Psoas muscle (tissue), 8 donors: ENCODE results near the gene WASHC3. TPM values are rescaled to one million over a fixed set of nuclear protein-coding genes. Genes with fewer than 3 reads are reported as not detected.
A peak's percentile ranks its signal among the peaks of the same experiment; 100 is the strongest.

ENCODE experiments used
- ATAC-seq, 4 donors: fragments of 200-7000 bp; cut with Tn5 transposase; one replicate each; pipeline ENCODE4 v1.9.1; 2020; ENCODE audit warnings: moderate library complexity in 3 of 4, mild to moderate bottlenecking in 2 of 4
- DNase-seq, 2 donors: peaks; one replicate each; pipeline ENCODE4 v3.0.0-alpha.2; 2020
- H3K27ac ChIP-seq: fragments of 200-600 bp; one replicate; pipeline ENCODE4 v1.8.0; 2022
- H3K27me3 ChIP-seq, 3 donors: fragments of 200-600 bp in 1 of 3; one replicate each; pipeline versions ENCODE4 v1.6.1 to v1.8.0; 2013 to 2022; ENCODE audit warnings: low read length in 2 of 3, mild to moderate bottlenecking in 2 of 3, moderate library complexity in 1 of 3; ENCODE audit not compliant: insufficient read depth in 3 of 3
- H3K36me3 ChIP-seq, 2 donors: fragments of 200-600 bp in 1 of 2; one replicate each; pipeline versions ENCODE4 v1.6.1 to v1.8.0; 2013 to 2022; ENCODE audit warnings: low read depth in 1 of 2, mild to moderate bottlenecking in 1 of 2, moderate library complexity in 1 of 2; ENCODE audit not compliant: insufficient read depth in 1 of 2
- H3K4me1 ChIP-seq: fragments of 200-600 bp; one replicate; pipeline ENCODE4 v1.8.0; 2022
- H3K4me3 ChIP-seq: fragments of 200-600 bp; one replicate; pipeline ENCODE4 v1.8.0; 2022; ENCODE audit warnings: mild to moderate bottlenecking
- H3K9me3 ChIP-seq: fragments of 200-600 bp; one replicate; pipeline ENCODE4 v1.8.0; 2022
- WGBS, 3 donors: extraction: QIAGEN DNeasy Blood & Tissue Kit; methylation state at CpG; one replicate each; pipeline versions ENCODE4 v1.1.6 to v1.1.7; 2013; 5-methylcytosine and 5-hydroxymethylcytosine counted together
- intact Hi-C, 2 donors: fragments of 100-400 bp; cut with DNase I; formaldehyde crosslinking; loops; one replicate each; pipeline versions ENCODE4 v1.11.0 to v1.14.2; 2022
- polyA plus RNA-seq, 3 donors: library from polyadenylated mRNA; stranded (reverse); fragments of 200-250 nt; gene quantifications; one replicate each; pipeline ENCODE4 v1.2.3, GENCODE V29; 2013
- total RNA-seq, 4 donors: library from RNA; stranded (reverse); fragmentation: NEBNext Ultra II Directional in 2 of 4; extraction: Animal tissue kit (Norgen Biotek cat#: 25700) in 2 of 4; gene quantifications; one replicate each; pipeline versions ENCODE4 v1.2.1 to v1.2.4, GENCODE V29; 2021 to 2023
- TF ChIP-seq, protein P1 (sequence below): fragments of 200-600 bp; IDR thresholded peaks from one replicate; pipeline ENCODE4 v1.8.0; 2022; ENCODE audit warnings: antibody characterized with exemption
- donor health status: healthy with polysubstance abuse.
- donor health status: DM: no; HTN: no; CAD: no; lungs with moderate emphysema.
- donor health status: Bipolar disorder and iron deficiency.
- donor health status: healthy.
- donor health status: DM: yes; HTN: yes; CAD: no.
- donor health status: DM: no; HTN: no; CAD: no.
- donor health status: DM: no; HTN: no; CAD: no.
- donor health status: DM: yes; HTN: yes; CAD: no.

The WASHC3 gene
- total and polyA plus RNA-seq, 7 donors, result 25.6 to 71.2 (median 32.7) TPM

DNA sequence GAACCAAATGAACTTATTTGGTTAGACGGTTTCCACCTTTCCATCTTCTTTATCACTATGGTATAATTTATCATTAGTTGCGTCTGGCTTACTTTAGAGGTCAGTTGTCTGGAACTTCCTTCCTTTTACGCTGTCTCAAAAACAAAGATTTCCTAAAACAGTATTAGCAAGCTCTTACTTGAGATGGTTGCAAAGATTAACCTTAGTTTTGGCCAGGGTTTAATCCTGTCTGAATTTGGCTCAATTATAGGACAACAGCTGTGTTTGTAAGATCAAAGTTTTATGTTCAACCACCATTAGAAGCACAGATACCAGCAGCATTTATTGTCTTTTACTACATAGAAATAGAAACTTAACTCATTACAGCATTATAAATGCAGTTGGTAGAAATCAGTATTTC, 7.9 kb upstream of the WASHC3 start:
- DNase-seq (no peak), ATAC-seq (no peak)
- H3K4me3 ChIP-seq, result no peak overlapping the region
- H3K4me1 ChIP-seq, result peaks cover 13% of the 10 kb centered on the region
- peaks cover 0 to 18% of the 10 kb centered on the region in 2 donors for H3K36me3 ChIP-seq
- intact Hi-C loops, result no loop called here
- H3K27me3 ChIP-seq, result no peaks in the 10 kb centered on the region
- H3K27ac ChIP-seq, result no peak overlapping the region
- WGBS, 3 donors, result 58 to 72% (median 59%) methylated on average over 3 of the region's 3 CpGs
- TF ChIP-seq, protein P1, sequence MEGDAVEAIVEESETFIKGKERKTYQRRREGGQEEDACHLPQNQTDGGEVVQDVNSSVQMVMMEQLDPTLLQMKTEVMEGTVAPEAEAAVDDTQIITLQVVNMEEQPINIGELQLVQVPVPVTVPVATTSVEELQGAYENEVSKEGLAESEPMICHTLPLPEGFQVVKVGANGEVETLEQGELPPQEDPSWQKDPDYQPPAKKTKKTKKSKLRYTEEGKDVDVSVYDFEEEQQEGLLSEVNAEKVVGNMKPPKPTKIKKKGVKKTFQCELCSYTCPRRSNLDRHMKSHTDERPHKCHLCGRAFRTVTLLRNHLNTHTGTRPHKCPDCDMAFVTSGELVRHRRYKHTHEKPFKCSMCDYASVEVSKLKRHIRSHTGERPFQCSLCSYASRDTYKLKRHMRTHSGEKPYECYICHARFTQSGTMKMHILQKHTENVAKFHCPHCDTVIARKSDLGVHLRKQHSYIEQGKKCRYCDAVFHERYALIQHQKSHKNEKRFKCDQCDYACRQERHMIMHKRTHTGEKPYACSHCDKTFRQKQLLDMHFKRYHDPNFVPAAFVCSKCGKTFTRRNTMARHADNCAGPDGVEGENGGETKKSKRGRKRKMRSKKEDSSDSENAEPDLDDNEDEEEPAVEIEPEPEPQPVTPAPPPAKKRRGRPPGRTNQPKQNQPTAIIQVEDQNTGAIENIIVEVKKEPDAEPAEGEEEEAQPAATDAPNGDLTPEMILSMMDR, result no peak
- no peaks in the 10 kb centered on the region for H3K9me3 ChIP-seq

- WGBS, 3 donors, result 49 to 53% (median 50%) methylated on average over 5 of the region's 5 CpGs
- Histone ChIP-seq H3K27ac (peak overlapping the region; percentile 56), H3K36me3 (no peaks in the 10 kb centered on the region), H3K4me1 (peaks cover 13% of the 10 kb centered on the region), H3K9me3 (no peaks in the 10 kb centered on the region), H3K4me3 (peak overlapping the region; percentile 28), H3K27me3 (no peaks in the 10 kb centered on the region)
- DNase-seq (no peak), ATAC-seq (peak in 2 of 4 donors; percentile 66)
- TF ChIP-seq, protein P1, result no peak
- intact Hi-C loops, result no loop called here
These were observed 5.9 kb upstream of the WASHC3 start for GRCh38 chr12:102067574-102068258.

DNA sequence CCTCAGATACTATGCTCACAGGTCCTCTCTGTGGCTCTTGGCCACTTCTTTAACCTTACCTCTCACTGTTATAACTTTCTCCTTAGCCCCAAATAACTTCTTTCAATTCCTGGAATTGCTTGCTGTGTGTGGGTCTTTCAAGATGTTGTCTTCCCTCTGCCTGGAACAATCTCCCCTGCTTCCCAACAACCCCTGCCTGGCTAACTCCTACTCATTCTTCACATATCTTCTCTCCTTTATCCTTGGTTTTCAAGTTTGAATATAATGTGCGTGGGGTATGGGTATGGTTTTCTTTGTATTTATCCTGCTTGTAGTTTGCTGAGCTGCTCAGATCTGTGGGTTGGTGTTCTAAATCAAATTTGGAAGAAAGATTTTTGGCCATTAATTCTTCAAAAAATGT, 2.7 kb upstream of the WASHC3 start:
- ATAC-seq (no peak), DNase-seq (no peak)
- Histone ChIP-seq H3K9me3 (no peaks in the 10 kb centered on the region), H3K36me3 (peaks cover 0 to 10% of the 10 kb centered on the region in 2 donors), H3K4me1 (peaks cover 13% of the 10 kb centered on the region), H3K27me3 (no peaks in the 10 kb centered on the region), H3K4me3 (no peak overlapping the region), H3K27ac (no peak overlapping the region)
- intact Hi-C loops, result loop anchor here (5.0 kb wide), 2 partner anchors 53 to 58 kb away; partner anchors contain the start of genes NUP37 (in 1 of the 2) and PARPBP (in 1 of the 2)
- 92 to 100% (median 97%) methylated on average over 1 of the region's 1 CpG for WGBS, 3 donors
- TF ChIP-seq, protein P1, result no peak

- intact Hi-C loops, result loop anchor here (5.0 kb wide), 2 partner anchors 54 to 59 kb away; partner anchors contain the start of genes NUP37 (in 1 of the 2) and PARPBP (in 1 of the 2)
- WGBS, 3 donors, result 97 to 100% (median 100%) methylated on average over 3 of the region's 3 CpGs
These were observed 1.3 kb upstream of the WASHC3 start for GRCh38 chr12:102063069-102063468.

More at GRCh38 chr12:102063069-102063468, 1.3 kb upstream of the WASHC3 start:
- Histone ChIP-seq H3K9me3 (no peaks in the 10 kb centered on the region), H3K4me3 (no peak overlapping the region), H3K4me1 (peaks cover 6% of the 10 kb centered on the region), H3K27me3 (no peaks in the 10 kb centered on the region), H3K27ac (no peak overlapping the region), H3K36me3 (peaks cover 0 to 24% of the 10 kb centered on the region in 2 donors)
- DNase-seq (no peak), ATAC-seq (no peak)
- TF ChIP-seq, protein P1, result no peak
